PC-9 (cell line): ENCODE measurements around the gene CALB2.

Source experiments
- CTCF ChIP-seq: fragments of 200-600 bp; sonication (generic); conservative IDR thresholded peaks from 2 replicates; pipeline ENCODE4 v1.6.1; 2017; ENCODE audit warnings: mixed run types, antibody characterized with exemption, mild to moderate bottlenecking, moderate library complexity
- EZH2 ChIP-seq: fragments of 200-600 bp; sonication (generic); IDR thresholded peaks from 2 replicates; pipeline ENCODE4 v1.8.0; 2017; ENCODE audit warnings: antibody characterized with exemption, low read depth

- TF ChIP-seq CTCF: no peak
- TF ChIP-seq EZH2: no peak
Measured at GRCh38 chr16:71429581-71429980, 71.1 kb downstream of the CALB2 start.
